Measurements from ENCODE around the gene MTHFSD. TPM values are rescaled to one million over a fixed set of nuclear protein-coding genes. Genes with fewer than 3 reads are reported as not detected.

Gene MTHFSD
- total and polyA plus RNA-seq, 10 donors: 9.1 to 32.1 (median 18.0) TPM

DNA sequence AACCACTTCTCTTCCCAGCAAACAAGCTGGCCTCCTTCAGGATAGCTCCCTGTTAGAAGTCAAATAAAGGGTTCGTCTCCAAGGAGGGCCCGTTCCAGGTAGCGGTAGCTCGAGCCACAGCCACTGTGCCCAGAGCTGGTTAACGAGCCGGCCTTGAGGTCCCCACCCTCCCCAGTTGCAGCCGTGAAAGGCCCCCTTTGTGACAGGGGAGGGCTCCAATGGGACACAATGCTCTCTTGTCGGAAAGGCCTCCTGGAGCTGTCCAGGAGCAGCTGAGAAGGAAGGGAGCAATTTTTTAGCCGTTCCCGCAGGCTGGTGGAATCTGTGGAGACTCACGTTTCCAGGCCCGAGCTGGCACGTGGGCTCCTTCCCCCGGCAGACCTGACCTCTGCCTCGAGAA is 74.6 kb downstream of the MTHFSD start:
- intact Hi-C loops (cut with DNase I; ENCODE audit: low total_unique reads): no loop called here
- no peaks in the 10 kb centered on the region for H3K36me3 ChIP-seq
- 62 to 77% (median 66%) methylated on average over 10 to 15 of the region's 15 CpGs for WGBS, 5 donors
- peaks cover 0 to 83% (median 0%) of the 10 kb centered on the region in 7 donors for H3K27me3 ChIP-seq (replicated peaks in 1 of 7)
- H3K27ac ChIP-seq: no peak overlapping the region
- H3K4me1 ChIP-seq: no peaks in the 10 kb centered on the region
- DNase-seq: no peak
- H3K9me3 ChIP-seq: peaks cover 0 to 20% (median 15%) of the 10 kb centered on the region in 8 donors
- TF ChIP-seq POLR2AphosphoS5 (IDR thresholded peaks at IDR 0.05): no peak
- TF ChIP-seq POLR2A (IDR thresholded peaks at IDR 0.05): no peak
- H3K4me3 ChIP-seq: no peak overlapping the region

Other genes starting within 250 kb of the MTHFSD start
- 1 to 10 TPM in 1 of 7 donors, under 1 TPM in 6; 0.34 to 2.2 (median 0.70) TPM for gene FOXF1, start 44.7 kb downstream of the MTHFSD start, total RNA-seq
- under 1 TPM; 0.33 to 0.86 (median 0.64) TPM for gene FOXF1, start 44.7 kb downstream of the MTHFSD start, polyA plus RNA-seq
- gene FOXC2, start 11.6 kb upstream of the MTHFSD start, total RNA-seq: not detected
- under 1 TPM in 2 of 3 donors, not detected in 1; 0.05 to 0.10 TPM for gene FOXC2, start 11.6 kb upstream of the MTHFSD start, polyA plus RNA-seq
- gene FOXL1, start 23.3 kb upstream of the MTHFSD start, total RNA-seq: not detected
- under 1 TPM; 0.03 to 0.29 (median 0.07) TPM for gene FOXL1, start 23.3 kb upstream of the MTHFSD start, polyA plus RNA-seq

All from spleen (tissue), 11 donors.